Keratinocyte (primary cell): ENCODE data around the gene PIK3CB. TPM values are rescaled to one million over a fixed set of nuclear protein-coding genes. Genes with fewer than 3 reads are reported as not detected.

Source experiments
- DNase-seq: peaks from one replicate; pipeline ENCODE4 v3.0.0-alpha.2; 2011; ENCODE audit warnings: low read depth, missing footprints, low spot score
- FAIRE-seq: peaks from 2 replicates; lab custom pipeline; 2011; peaks lifted over from hg19 to GRCh38; lab: Jason Lieb, UNC
- H2AFZ ChIP-seq: 2 replicates; pipeline ENCODE4 v1.6.0; 2012; ENCODE audit warnings: low read length, control low read depth, inconsistent platforms; ENCODE audit not compliant: control insufficient read depth
- H3K27ac ChIP-seq: 2 replicates; pipeline ENCODE4 v1.5.1; 2011; ENCODE audit warnings: low read length; ENCODE audit not compliant: control insufficient read depth, insufficient read depth
- H3K27me3 ChIP-seq: 3 replicates; pipeline ENCODE4 v1.6.0; 2011; ENCODE audit warnings: low read length; ENCODE audit not compliant: control insufficient read depth, insufficient read depth; ENCODE audit errors: extremely low read depth
- H3K36me3 ChIP-seq, 2 experiments: 2 replicates in 1 of 2; 3 replicates in 1 of 2; pipeline ENCODE4 v1.5.1; 2011; ENCODE audit warnings: low read length in 2 of 2, mild to moderate bottlenecking in 1 of 2; ENCODE audit not compliant: control insufficient read depth in 2 of 2, insufficient read depth in 2 of 2; ENCODE audit errors: extremely low read depth in 1 of 2
- H3K4me1 ChIP-seq: 3 replicates; pipeline ENCODE4 v1.5.1; 2011; ENCODE audit warnings: low read length; ENCODE audit not compliant: control insufficient read depth, insufficient read depth; ENCODE audit errors: extremely low read depth
- H3K4me2 ChIP-seq: 3 replicates; pipeline ENCODE4 v1.6.0; 2011; ENCODE audit warnings: low read depth, low read length; ENCODE audit not compliant: control insufficient read depth, insufficient read depth; ENCODE audit errors: extremely low read depth
- H3K4me3 ChIP-seq, 3 experiments: fragments of 200-600 bp in 1 of 3; sonication (generic) in 1 of 3; 2 replicates in 2 of 3; 3 replicates in 1 of 3; pipeline ENCODE4 v1.5.1; 2011 to 2016; ENCODE audit warnings: low read length in 3 of 3, mild to moderate bottlenecking in 3 of 3, control low read depth in 2 of 3, inconsistent platforms in 1 of 3, low read depth in 1 of 3, mixed read lengths in 1 of 3, mixed run types in 1 of 3, moderate library complexity in 1 of 3; ENCODE audit not compliant: control insufficient read depth in 2 of 3, insufficient read depth in 2 of 3; ENCODE audit errors: extremely low read depth in 1 of 3
- H3K79me2 ChIP-seq: 2 replicates; pipeline ENCODE4 v1.6.0; 2012; ENCODE audit warnings: low read length; ENCODE audit not compliant: control insufficient read depth, insufficient read depth
- H3K9ac ChIP-seq: 3 replicates; pipeline ENCODE4 v1.6.0; 2011; ENCODE audit warnings: low read length; ENCODE audit not compliant: control insufficient read depth, insufficient read depth; ENCODE audit errors: extremely low read depth
- H3K9me1 ChIP-seq: 3 replicates; pipeline ENCODE4 v1.6.0; 2011; ENCODE audit warnings: low read length; ENCODE audit not compliant: control insufficient read depth, insufficient read depth; ENCODE audit errors: extremely low read depth
- H3K9me3 ChIP-seq: 2 replicates; pipeline ENCODE4 v1.5.1; 2012; ENCODE audit warnings: low read depth, low read length; ENCODE audit not compliant: control insufficient read depth
- H4K20me1 ChIP-seq: 3 replicates; pipeline ENCODE4 v1.6.0; 2011; ENCODE audit warnings: low read length; ENCODE audit not compliant: control insufficient read depth, insufficient read depth; ENCODE audit errors: extremely low read depth
- CTCF ChIP-seq, 3 experiments: IDR thresholded peaks in 1 of 3; conservative IDR thresholded peaks in 1 of 3; optimal IDR thresholded peaks in 1 of 3; 2 replicates in 2 of 3; 3 replicates in 1 of 3; pipeline versions ENCODE3 to v1.5.1; 2011; ENCODE audit warnings: low read length in 3 of 3, mild to moderate bottlenecking in 3 of 3, moderate library complexity in 2 of 3, control low read depth in 1 of 3, inconsistent platforms in 1 of 3; ENCODE audit not compliant: insufficient read depth in 2 of 3; ENCODE audit errors: extremely low read depth in 1 of 3
- EZH2 ChIP-seq: IDR thresholded peaks from one replicate; pipeline ENCODE4 v1.6.1; 2012; ENCODE audit warnings: inconsistent platforms, mild to moderate bottlenecking, low read length, moderate library complexity
- dilution Hi-C: fragments of 300-500 bp; cut with MboI; formaldehyde crosslinking; loops from one replicate; pipeline ENCODE4 v1.7.0; 2020; ENCODE audit warnings: low sequenced_read_pairs; ENCODE audit not compliant: extremely low pct_ligation_motif_present
- polyA plus RNA-seq, 5 experiments: library from polyadenylated mRNA; depleted of rRNA in 3 of 5; stranded (reverse) in 3 of 5; stranded (forward) in 1 of 5; unstranded in 1 of 5; fragments of >200 nt; gene quantifications; 1 replicate in 1 of 5; 2 replicates in 3 of 5; 3 replicates in 1 of 5; pipeline versions ENCODE4 v1.2.1 to v1.2.3, GENCODE V29; 2011 to 2012; ENCODE audit warnings: missing spikeins in 2 of 5, low read depth in 1 of 5, low replicate concordance in 1 of 5

The PIK3CB gene
- polyA plus RNA-seq, 1 donor (not counting 4 experiments of a cell fraction or from before 2014, with no cell fraction given) = 19.9 TPM

GRCh38 chr3:138854940-138855339 is 20.2 kb upstream of the PIK3CB start:
- no peak for DNase-seq
- Histone ChIP-seq H3K4me2 (no peak overlapping the region), H3K9ac (no peak overlapping the region), H3K9me1 (no peaks in the 10 kb centered on the region), H3K27ac (no peak overlapping the region), H3K27me3 (no peaks in the 10 kb centered on the region), H4K20me1 (no peaks in the 10 kb centered on the region), H3K4me3 (no peak overlapping the region), H3K36me3 (no peaks in the 10 kb centered on the region), H3K79me2 (no peaks in the 10 kb centered on the region), H2AFZ (no peak overlapping the region), H3K4me1 (peaks cover 4% of the 10 kb centered on the region), H3K9me3 (no peaks in the 10 kb centered on the region)
- no peak for FAIRE-seq
- dilution Hi-C loops = no loop called here
- TF ChIP-seq EZH2 (no peak), CTCF (optimal IDR thresholded peaks at IDR 0.05 in 1 of 3, IDR thresholded peaks at IDR 0.05 in 1 of 3, conservative IDR thresholded peaks at IDR 0.05 in 1 of 3; ENCODE audit: extremely low read depth in 1 of 3, insufficient read depth in 2 of 3, low read length in 3 of 3) (no peak)

- DNase-seq (no peak), FAIRE-seq (peak; percentile 71)
- H3K9ac ChIP-seq = no peak overlapping the region
- no peak overlapping the region for H3K4me2 ChIP-seq
- H3K27ac ChIP-seq = no peak overlapping the region
- H3K4me3 ChIP-seq = no peak overlapping the region
- H2AFZ ChIP-seq = no peak overlapping the region
- no peaks in the 10 kb centered on the region for H3K27me3 ChIP-seq
- no peaks in the 10 kb centered on the region for H3K9me3 ChIP-seq
- H3K9me1 ChIP-seq = no peaks in the 10 kb centered on the region
- no peaks in the 10 kb centered on the region for H4K20me1 ChIP-seq
- H3K36me3 ChIP-seq = no peaks in the 10 kb centered on the region
- TF ChIP-seq EZH2 = no peak
- no peak for TF ChIP-seq CTCF (optimal IDR thresholded peaks at IDR 0.05 in 1 of 3, IDR thresholded peaks at IDR 0.05 in 1 of 3, conservative IDR thresholded peaks at IDR 0.05 in 1 of 3; ENCODE audit: extremely low read depth in 1 of 3, insufficient read depth in 2 of 3, low read length in 3 of 3)
- peaks cover 4% of the 10 kb centered on the region for H3K4me1 ChIP-seq
- no peaks in the 10 kb centered on the region for H3K79me2 ChIP-seq
- dilution Hi-C loops = no loop called here
Measured at GRCh38 chr3:138854204-138854603, 19.5 kb upstream of the PIK3CB start.
